ENCODE results near the gene AP2B1. TPM values are rescaled to one million over a fixed set of nuclear protein-coding genes. Genes with fewer than 3 reads are reported as not detected.

Gene AP2B1
- total RNA-seq, 3 donors from 2014 or later, result 119 to 129 (median 126) TPM

DNA sequence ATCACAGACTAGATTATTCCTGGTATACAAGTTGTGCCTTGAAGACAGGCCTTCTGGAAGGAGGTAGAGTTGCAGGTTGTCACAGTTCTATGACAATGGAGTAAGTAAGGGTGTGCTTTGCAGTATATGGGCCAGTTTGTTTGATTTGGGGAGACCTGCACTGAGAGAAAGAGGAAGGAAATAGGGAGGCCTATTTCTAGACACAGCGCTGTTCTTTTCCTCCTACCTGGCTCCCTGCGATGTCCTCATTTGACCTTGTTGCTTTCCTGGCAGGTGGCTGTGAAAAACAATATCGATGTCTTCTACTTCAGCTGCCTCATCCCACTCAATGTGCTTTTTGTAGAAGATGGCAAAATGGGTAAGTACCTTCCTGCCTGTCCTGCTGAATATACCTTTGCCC lies 121.8 kb downstream of the AP2B1 start:
- ATAC-seq (no peak), DNase-seq (no peak)
- Mint-ChIP-seq H3K36me3 (ENCODE audit: insufficient read depth) (peaks cover 34% of the 10 kb centered on the region), H3K4me1 (ENCODE audit: low read depth) (peaks cover 47% of the 10 kb centered on the region), H3K4me3 (no peak overlapping the region), H3K9me3 (no peaks in the 10 kb centered on the region), H3K27me3 (ENCODE audit: low read depth) (no peaks in the 10 kb centered on the region)

GRCh38 chr17:35709874-35710273 lies 122.8 kb downstream of the AP2B1 start:
- Mint-ChIP-seq H3K27me3 (ENCODE audit: low read depth) (no peaks in the 10 kb centered on the region), H3K4me1 (ENCODE audit: low read depth) (peaks cover 42% of the 10 kb centered on the region), H3K9me3 (no peaks in the 10 kb centered on the region), H3K36me3 (ENCODE audit: insufficient read depth) (peaks cover 30% of the 10 kb centered on the region), H3K4me3 (no peak overlapping the region)
- DNase-seq (no peak), ATAC-seq (no peak)

- peaks cover 21% of the 10 kb centered on the region for H3K36me3 Mint-ChIP-seq (ENCODE audit: insufficient read depth)
- peaks cover 32% of the 10 kb centered on the region for H3K4me1 Mint-ChIP-seq (ENCODE audit: low read depth)
- ATAC-seq (no peak), DNase-seq (no peak)
- H3K9me3 Mint-ChIP-seq, result no peaks in the 10 kb centered on the region
- no peak overlapping the region for H3K4me3 Mint-ChIP-seq
- H3K27me3 Mint-ChIP-seq (ENCODE audit: low read depth), result no peaks in the 10 kb centered on the region
Measured at GRCh38 chr17:35710950-35711349, 123.8 kb downstream of the AP2B1 start.

GRCh38 chr17:35713069-35713728 lies 126.1 kb downstream of the AP2B1 start:
- H3K4me3 Mint-ChIP-seq, result no peak overlapping the region
- DNase-seq (no peak), ATAC-seq (no peak)
- H3K36me3 Mint-ChIP-seq (ENCODE audit: insufficient read depth), result peaks cover 28% of the 10 kb centered on the region
- H3K27me3 Mint-ChIP-seq (ENCODE audit: low read depth), result no peaks in the 10 kb centered on the region
- no peaks in the 10 kb centered on the region for H3K9me3 Mint-ChIP-seq
- peaks cover 20% of the 10 kb centered on the region for H3K4me1 Mint-ChIP-seq (ENCODE audit: low read depth)

DNA sequence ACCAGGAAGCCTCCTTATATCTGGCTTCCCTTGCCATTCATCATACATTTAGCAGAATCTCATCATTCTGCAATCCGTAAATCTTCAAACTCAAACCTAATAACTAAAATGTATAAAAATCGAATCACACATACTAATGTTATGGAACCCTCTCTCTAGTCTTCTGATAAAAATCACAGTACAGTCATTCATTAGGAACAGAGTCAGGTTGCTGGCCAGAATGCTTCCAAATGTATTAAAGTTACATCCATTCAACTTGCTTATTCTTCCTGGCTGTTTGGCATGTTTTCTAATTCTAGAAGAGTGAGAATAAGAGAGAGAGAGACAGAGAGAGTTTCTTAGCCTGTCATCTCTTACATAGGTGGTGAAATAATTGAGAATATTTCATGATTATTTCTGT lies 127.9 kb downstream of the AP2B1 start:
- Mint-ChIP-seq H3K4me3 (no peak overlapping the region), H3K27me3 (ENCODE audit: low read depth) (no peaks in the 10 kb centered on the region), H3K36me3 (ENCODE audit: insufficient read depth) (peaks cover 29% of the 10 kb centered on the region), H3K4me1 (ENCODE audit: low read depth) (peaks cover 10% of the 10 kb centered on the region), H3K9me3 (no peaks in the 10 kb centered on the region)
- ATAC-seq, result no peak
- no peak for DNase-seq

GRCh38 chr17:35715416-35715815 lies 128.3 kb downstream of the AP2B1 start:
- DNase-seq (no peak), ATAC-seq (no peak)
- no peaks in the 10 kb centered on the region for H3K9me3 Mint-ChIP-seq
- no peak overlapping the region for H3K4me3 Mint-ChIP-seq
- H3K36me3 Mint-ChIP-seq (ENCODE audit: insufficient read depth), result peaks cover 29% of the 10 kb centered on the region
- H3K27me3 Mint-ChIP-seq (ENCODE audit: low read depth), result no peaks in the 10 kb centered on the region
- peaks cover 10% of the 10 kb centered on the region for H3K4me1 Mint-ChIP-seq (ENCODE audit: low read depth)

- Mint-ChIP-seq H3K27me3 (ENCODE audit: low read depth) (no peaks in the 10 kb centered on the region), H3K9me3 (no peaks in the 10 kb centered on the region), H3K4me3 (no peak overlapping the region), H3K36me3 (ENCODE audit: insufficient read depth) (peaks cover 30% of the 10 kb centered on the region), H3K4me1 (ENCODE audit: low read depth) (peaks cover 8% of the 10 kb centered on the region)
- no peak for DNase-seq
- ATAC-seq, result no peak
Measured at GRCh38 chr17:35716173-35716572, 129.1 kb downstream of the AP2B1 start.

- H3K4me1 Mint-ChIP-seq (ENCODE audit: low read depth), result peaks cover 2% of the 10 kb centered on the region
- no peaks in the 10 kb centered on the region for H3K27me3 Mint-ChIP-seq (ENCODE audit: low read depth)
- ATAC-seq (no peak), DNase-seq (no peak)
- H3K9me3 Mint-ChIP-seq, result no peaks in the 10 kb centered on the region
- no peak overlapping the region for H3K4me3 Mint-ChIP-seq
- peaks cover 31% of the 10 kb centered on the region for H3K36me3 Mint-ChIP-seq (ENCODE audit: insufficient read depth)
Measured at GRCh38 chr17:35716897-35717465, 129.9 kb downstream of the AP2B1 start.

GRCh38 chr17:35717475-35717874 lies 130.4 kb downstream of the AP2B1 start:
- Mint-ChIP-seq H3K9me3 (no peaks in the 10 kb centered on the region), H3K36me3 (ENCODE audit: insufficient read depth) (peaks cover 31% of the 10 kb centered on the region), H3K27me3 (ENCODE audit: low read depth) (no peaks in the 10 kb centered on the region), H3K4me1 (ENCODE audit: low read depth) (no peaks in the 10 kb centered on the region), H3K4me3 (no peak overlapping the region)
- ATAC-seq, result no peak
- no peak for DNase-seq

DNA sequence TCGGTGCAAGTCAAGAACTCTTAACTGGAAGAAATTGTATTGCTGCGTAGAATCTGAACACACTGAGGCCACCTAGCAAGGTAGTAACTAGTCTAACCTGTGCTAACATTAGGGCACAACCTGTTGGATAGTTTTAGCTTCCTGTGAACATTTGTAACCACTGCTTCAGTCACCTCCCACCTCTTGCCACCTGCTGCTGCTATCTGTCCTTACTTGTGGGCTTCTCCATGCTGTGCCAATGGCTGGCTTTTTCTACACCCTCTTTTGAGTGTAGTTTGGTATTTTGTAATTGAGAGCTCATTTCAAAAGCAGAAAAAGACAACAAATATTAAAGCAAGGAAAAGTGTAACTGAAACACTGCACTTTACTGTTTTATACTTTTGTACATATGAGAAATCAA lies 136.6 kb downstream of the AP2B1 start:
- DNase-seq (no peak), ATAC-seq (no peak)
- Mint-ChIP-seq H3K4me1 (ENCODE audit: low read depth) (no peaks in the 10 kb centered on the region), H3K4me3 (no peak overlapping the region), H3K36me3 (ENCODE audit: insufficient read depth) (peaks cover 55% of the 10 kb centered on the region), H3K27me3 (ENCODE audit: low read depth) (no peaks in the 10 kb centered on the region), H3K9me3 (no peaks in the 10 kb centered on the region)

- Mint-ChIP-seq H3K9me3 (no peaks in the 10 kb centered on the region), H3K4me3 (no peak overlapping the region), H3K36me3 (ENCODE audit: insufficient read depth) (peaks cover 48% of the 10 kb centered on the region), H3K27me3 (ENCODE audit: low read depth) (no peaks in the 10 kb centered on the region), H3K4me1 (ENCODE audit: low read depth) (peaks cover 4% of the 10 kb centered on the region)
- DNase-seq, result no peak
- ATAC-seq, result no peak
Measured at GRCh38 chr17:35725058-35725457, 137.9 kb downstream of the AP2B1 start.

DNA sequence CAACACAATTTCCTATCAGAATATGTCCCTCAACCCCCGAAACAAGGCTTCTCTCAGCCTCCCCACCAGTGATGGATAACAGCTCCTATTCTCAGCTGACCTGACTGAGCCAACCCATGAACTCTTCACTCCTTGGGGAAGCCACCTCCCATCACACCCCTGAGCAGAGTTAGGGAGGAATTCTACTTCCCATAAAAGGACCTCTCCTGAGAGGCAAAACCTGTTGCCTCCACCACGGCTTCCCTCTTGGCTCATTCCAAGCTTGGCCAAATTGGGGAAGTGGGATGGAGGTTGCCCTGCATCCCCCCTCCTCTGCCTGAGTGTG lies 138.6 kb downstream of the AP2B1 start:
- no peaks in the 10 kb centered on the region for H3K9me3 Mint-ChIP-seq
- DNase-seq (no peak), ATAC-seq (no peak)
- peaks cover 11% of the 10 kb centered on the region for H3K4me1 Mint-ChIP-seq (ENCODE audit: low read depth)
- H3K36me3 Mint-ChIP-seq (ENCODE audit: insufficient read depth), result peaks cover 47% of the 10 kb centered on the region
- H3K27me3 Mint-ChIP-seq (ENCODE audit: low read depth), result no peaks in the 10 kb centered on the region
- no peak overlapping the region for H3K4me3 Mint-ChIP-seq

- Mint-ChIP-seq H3K36me3 (ENCODE audit: insufficient read depth) (peaks cover 44% of the 10 kb centered on the region), H3K9me3 (no peaks in the 10 kb centered on the region), H3K4me3 (no peak overlapping the region), H3K27me3 (ENCODE audit: low read depth) (no peaks in the 10 kb centered on the region), H3K4me1 (ENCODE audit: low read depth) (peaks cover 17% of the 10 kb centered on the region)
- DNase-seq (no peak), ATAC-seq (no peak)
Measured at GRCh38 chr17:35726127-35726952, 139.2 kb downstream of the AP2B1 start.

- H3K36me3 Mint-ChIP-seq (ENCODE audit: insufficient read depth), result peaks cover 43% of the 10 kb centered on the region
- H3K9me3 Mint-ChIP-seq, result no peaks in the 10 kb centered on the region
- DNase-seq (no peak), ATAC-seq (no peak)
- H3K4me1 Mint-ChIP-seq (ENCODE audit: low read depth), result peaks cover 17% of the 10 kb centered on the region
- H3K27me3 Mint-ChIP-seq (ENCODE audit: low read depth), result no peaks in the 10 kb centered on the region
- H3K4me3 Mint-ChIP-seq, result no peak overlapping the region
Measured at GRCh38 chr17:35726953-35727460, 139.9 kb downstream of the AP2B1 start.

DNA sequence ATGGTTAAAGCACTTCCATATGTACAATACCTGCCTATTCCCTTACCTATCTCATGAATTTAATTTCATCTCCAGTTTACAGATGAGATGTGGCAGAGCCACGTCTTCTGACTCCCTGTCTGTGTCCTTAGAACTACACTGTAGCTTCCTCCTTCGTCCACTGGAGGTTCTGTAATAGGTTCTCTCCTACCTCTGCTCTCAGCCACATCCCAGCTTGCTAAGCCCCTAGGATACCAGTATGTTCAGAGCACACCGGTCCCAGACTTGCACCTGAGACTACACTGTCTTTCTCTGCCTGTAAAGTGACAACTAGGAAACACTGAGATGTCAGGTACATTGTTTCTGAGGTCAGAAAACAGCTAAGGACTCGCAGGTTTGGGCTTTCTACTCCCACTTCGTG lies 140.5 kb downstream of the AP2B1 start:
- H3K27me3 Mint-ChIP-seq (ENCODE audit: low read depth), result no peaks in the 10 kb centered on the region
- no peak overlapping the region for H3K4me3 Mint-ChIP-seq

More for the DNA sequence above, 140.5 kb downstream of the AP2B1 start:
- Mint-ChIP-seq H3K9me3 (no peaks in the 10 kb centered on the region), H3K36me3 (ENCODE audit: insufficient read depth) (peaks cover 43% of the 10 kb centered on the region), H3K4me1 (ENCODE audit: low read depth) (peaks cover 17% of the 10 kb centered on the region)
- ATAC-seq (no peak), DNase-seq (no peak)

Measured in activated T-cell treated with anti-CD3 and anti-CD28 coated beads, Interleukin-2, amount 50 U/mL, for 4 hours (primary cell).